C4-2B (cell line): Measurements from ENCODE around the gene JAGN1.

Experiments
- CTCF ChIP-seq: fragments of 450-650 bp; conservative IDR thresholded peaks from 2 replicates; pipeline ENCODE4 v1.5.1; 2017; ENCODE audit warnings: mild to moderate bottlenecking
- ZFX ChIP-seq: fragments of 450-650 bp; IDR thresholded peaks from 2 replicates; pipeline ENCODE4 v1.6.1; 2017

- no peak for TF ChIP-seq CTCF
- TF ChIP-seq ZFX, result no peak
These were observed 45.6 kb downstream of the JAGN1 start for GRCh38 chr3:9935966-9936510.
